SK-N-SH (cell line): ENCODE results near the gene ZC3H18.

Experiments used
- CTCF ChIP-seq: fragments of 200-600 bp; sonication (generic); IDR thresholded peaks from 2 replicates; pipeline ENCODE4 v1.6.1; 2017; ENCODE audit warnings: antibody characterized with exemption, mild to moderate bottlenecking, moderate library complexity
- FOSL2 ChIP-seq: IDR thresholded peaks from 2 replicates; pipeline ENCODE4 v1.4.0; 2012; ENCODE audit warnings: low read depth, mild to moderate bottlenecking, moderate library complexity, borderline replicate concordance

GRCh38 chr16:88618956-88619667 is 48.9 kb downstream of the ZC3H18 start:
- TF ChIP-seq FOSL2: no peak
- no peak for TF ChIP-seq CTCF
